ENCODE results near the gene COL8A2. TPM values are rescaled to one million over a fixed set of nuclear protein-coding genes. Genes with fewer than 3 reads are reported as not detected.

Gene COL8A2
- total RNA-seq, 1 donor from 2014 or later = not detected

DNA sequence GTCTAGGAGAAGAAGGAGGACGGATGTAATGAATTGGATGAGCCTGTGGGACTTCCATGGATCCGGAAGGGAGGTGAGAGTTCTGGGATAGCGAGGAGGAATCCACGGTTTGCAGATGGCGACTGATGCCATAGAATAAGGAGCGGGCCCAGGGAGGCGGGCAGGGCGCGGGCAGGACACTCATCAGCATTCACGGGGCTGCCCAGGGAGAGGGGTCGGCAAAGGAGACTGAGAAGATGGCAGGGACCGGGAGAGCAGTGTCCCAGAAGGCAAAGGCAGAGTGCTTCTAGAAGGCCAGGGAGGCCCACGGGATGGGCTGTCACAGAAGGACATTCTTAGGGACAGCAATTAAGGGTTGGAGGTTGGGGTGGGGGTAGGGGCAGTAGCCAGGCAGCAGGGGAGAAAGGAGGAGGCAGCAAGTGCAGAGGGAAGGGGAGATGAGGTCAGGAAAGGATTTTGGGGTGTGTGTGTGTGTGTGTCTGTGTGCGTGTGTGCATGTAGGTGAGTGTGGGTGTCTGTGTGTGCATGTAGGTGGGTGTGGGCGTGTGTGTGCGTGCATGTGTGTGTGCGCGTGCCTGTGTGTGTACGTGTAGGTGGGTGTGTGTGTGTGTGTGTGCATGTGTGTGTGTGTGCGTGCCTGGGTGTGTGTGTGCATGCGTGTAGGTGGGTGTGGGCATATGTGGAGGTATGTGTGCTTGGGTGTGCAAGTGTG lies 1.1 kb upstream of the COL8A2 start:
- Mint-ChIP-seq H3K4me1 (ENCODE audit: low read depth, unreplicated experiment) (peaks cover 13% of the 10 kb centered on the region), H3K27me3 (ENCODE audit: unreplicated experiment) (peaks cover 26% of the 10 kb centered on the region), H3K9me3 (ENCODE audit: unreplicated experiment) (no peaks in the 10 kb centered on the region), H3K27ac (ENCODE audit: unreplicated experiment) (peak overlapping the region; percentile 44), H3K4me3 (ENCODE audit: unreplicated experiment) (no peak overlapping the region), H3K36me3 (ENCODE audit: unreplicated experiment) (no peaks in the 10 kb centered on the region)
- TF ChIP-seq, protein P1, sequence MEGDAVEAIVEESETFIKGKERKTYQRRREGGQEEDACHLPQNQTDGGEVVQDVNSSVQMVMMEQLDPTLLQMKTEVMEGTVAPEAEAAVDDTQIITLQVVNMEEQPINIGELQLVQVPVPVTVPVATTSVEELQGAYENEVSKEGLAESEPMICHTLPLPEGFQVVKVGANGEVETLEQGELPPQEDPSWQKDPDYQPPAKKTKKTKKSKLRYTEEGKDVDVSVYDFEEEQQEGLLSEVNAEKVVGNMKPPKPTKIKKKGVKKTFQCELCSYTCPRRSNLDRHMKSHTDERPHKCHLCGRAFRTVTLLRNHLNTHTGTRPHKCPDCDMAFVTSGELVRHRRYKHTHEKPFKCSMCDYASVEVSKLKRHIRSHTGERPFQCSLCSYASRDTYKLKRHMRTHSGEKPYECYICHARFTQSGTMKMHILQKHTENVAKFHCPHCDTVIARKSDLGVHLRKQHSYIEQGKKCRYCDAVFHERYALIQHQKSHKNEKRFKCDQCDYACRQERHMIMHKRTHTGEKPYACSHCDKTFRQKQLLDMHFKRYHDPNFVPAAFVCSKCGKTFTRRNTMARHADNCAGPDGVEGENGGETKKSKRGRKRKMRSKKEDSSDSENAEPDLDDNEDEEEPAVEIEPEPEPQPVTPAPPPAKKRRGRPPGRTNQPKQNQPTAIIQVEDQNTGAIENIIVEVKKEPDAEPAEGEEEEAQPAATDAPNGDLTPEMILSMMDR (IDR thresholded peaks at IDR 0.05; ENCODE audit: partially characterized antibody, unreplicated experiment) = no peak
- DNase-seq = no peak

DNA sequence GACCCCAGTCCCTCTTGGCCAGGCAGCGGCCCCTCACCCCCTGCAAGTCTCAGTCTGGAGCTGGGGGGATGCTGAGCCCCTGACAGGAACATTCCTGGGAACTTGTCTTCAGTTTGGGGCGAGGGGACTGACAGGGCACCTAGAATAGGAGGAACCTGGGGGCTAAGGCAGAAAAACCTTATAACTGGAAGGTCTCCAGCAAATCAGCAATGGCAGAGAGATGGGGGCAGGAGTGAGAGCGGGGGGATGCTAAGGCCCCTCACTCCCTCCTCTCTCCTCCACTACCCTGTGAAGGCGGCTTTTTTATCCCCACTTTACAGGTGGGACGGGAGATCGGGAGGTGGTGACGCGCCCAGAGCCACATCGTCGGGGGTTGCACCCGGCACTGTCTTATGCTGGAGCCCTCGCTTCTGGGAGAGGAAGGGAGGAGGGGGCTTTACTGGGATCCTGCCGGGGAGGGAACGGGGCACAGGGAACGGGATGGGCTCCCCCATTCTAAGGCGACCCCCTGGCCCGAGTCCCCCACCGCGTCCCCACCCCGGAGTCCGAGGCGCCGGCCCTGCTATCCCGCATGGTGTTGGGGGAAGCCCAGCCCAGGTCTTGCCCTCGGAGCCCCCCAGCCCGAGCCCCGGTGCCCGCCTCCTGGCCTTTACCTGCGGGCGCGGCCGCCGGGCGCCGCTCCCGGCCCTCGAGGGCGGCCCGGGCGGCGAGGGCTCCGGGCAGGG lies 456 bp downstream of the COL8A2 start:
- no peaks in the 10 kb centered on the region for H3K36me3 Mint-ChIP-seq (ENCODE audit: unreplicated experiment)
- TF ChIP-seq, protein P1 (IDR thresholded peaks at IDR 0.05; ENCODE audit: partially characterized antibody, unreplicated experiment) = no peak
- no peak for DNase-seq
- peak overlapping the region; percentile 59 for H3K4me3 Mint-ChIP-seq (ENCODE audit: unreplicated experiment)
- H3K9me3 Mint-ChIP-seq (ENCODE audit: unreplicated experiment) = no peaks in the 10 kb centered on the region
- peaks cover 26% of the 10 kb centered on the region for H3K27me3 Mint-ChIP-seq (ENCODE audit: unreplicated experiment)
- H3K27ac Mint-ChIP-seq (ENCODE audit: unreplicated experiment) = no peak overlapping the region
- H3K4me1 Mint-ChIP-seq (ENCODE audit: low read depth, unreplicated experiment) = peaks cover 13% of the 10 kb centered on the region

DNA sequence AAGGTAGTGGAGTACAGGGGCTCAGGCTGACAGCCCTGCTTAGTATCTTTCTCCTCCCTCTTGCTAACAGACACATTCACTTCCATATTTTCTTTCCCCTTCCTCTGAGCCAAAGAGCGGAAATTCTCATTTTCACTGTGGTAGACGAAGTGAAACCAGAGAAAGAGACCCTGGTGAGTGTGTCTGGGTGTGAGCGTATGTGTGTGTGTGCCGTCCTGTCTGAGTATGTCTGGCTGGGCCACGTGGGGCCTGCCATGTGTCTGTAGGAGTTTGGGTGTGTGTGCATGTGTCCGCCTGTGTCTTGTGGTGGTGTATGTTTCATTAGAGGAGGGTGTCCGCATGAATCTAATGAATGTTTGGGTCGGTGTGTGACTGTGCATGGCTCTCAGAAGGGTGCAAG lies 1.7 kb downstream of the COL8A2 start:
- TF ChIP-seq, protein P1 (IDR thresholded peaks at IDR 0.05; ENCODE audit: partially characterized antibody, unreplicated experiment) = no peak
- DNase-seq = no peak
- peaks cover 13% of the 10 kb centered on the region for H3K4me1 Mint-ChIP-seq (ENCODE audit: low read depth, unreplicated experiment)
- no peak overlapping the region for H3K4me3 Mint-ChIP-seq (ENCODE audit: unreplicated experiment)
- H3K9me3 Mint-ChIP-seq (ENCODE audit: unreplicated experiment) = no peaks in the 10 kb centered on the region
- H3K27me3 Mint-ChIP-seq (ENCODE audit: unreplicated experiment) = peaks cover 26% of the 10 kb centered on the region
- H3K27ac Mint-ChIP-seq (ENCODE audit: unreplicated experiment) = peak overlapping the region; percentile 9
- H3K36me3 Mint-ChIP-seq (ENCODE audit: unreplicated experiment) = no peaks in the 10 kb centered on the region

DNA sequence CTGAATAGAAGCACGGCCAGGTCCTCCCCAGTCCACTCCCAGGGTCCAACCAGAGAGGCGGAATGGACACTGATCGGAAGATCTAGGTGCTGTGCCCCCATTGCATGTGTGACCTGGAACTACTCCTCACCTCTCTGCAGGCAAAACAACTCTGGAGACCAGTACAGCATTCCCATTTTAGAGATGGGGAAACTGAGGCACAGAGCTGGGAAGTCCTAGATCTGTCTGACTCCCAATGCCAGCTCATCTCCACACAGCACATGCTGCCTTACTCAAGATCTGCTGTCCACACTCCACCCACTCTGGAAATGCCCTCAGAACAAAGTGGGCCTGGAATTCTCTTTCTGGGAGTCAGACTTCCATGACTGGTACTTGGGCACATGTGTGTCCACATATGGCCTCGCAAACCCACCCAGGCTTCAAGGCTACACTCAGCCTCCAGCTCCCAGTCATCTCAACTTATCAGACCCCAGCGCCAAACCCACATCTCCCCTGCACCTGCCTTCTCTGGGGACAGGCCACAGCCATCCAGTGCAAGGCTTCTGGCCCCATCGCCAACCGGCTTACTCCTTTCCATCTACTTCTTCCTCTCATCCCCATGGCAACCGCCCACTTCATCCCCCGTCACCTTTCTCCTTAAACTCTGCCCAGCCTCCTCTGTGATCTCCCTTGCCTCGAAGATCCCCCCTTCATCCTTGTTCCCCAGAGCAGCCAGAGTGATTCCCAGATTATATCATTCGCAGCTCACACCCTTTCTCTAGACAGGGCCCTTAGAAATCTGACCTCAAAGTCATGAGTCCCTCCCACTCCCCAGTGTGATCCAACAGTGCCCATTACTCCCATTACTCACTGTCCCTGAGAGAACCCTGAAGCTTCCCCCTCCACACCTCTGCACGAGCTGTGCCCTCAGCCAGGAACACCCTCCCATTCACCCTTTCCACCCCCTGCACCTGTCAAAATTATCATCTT lies 2.7 kb downstream of the COL8A2 start:
- Mint-ChIP-seq H3K27ac (ENCODE audit: unreplicated experiment) (no peak overlapping the region), H3K9me3 (ENCODE audit: unreplicated experiment) (no peaks in the 10 kb centered on the region), H3K27me3 (ENCODE audit: unreplicated experiment) (peaks cover 27% of the 10 kb centered on the region), H3K4me1 (ENCODE audit: low read depth, unreplicated experiment) (peaks cover 13% of the 10 kb centered on the region), H3K4me3 (ENCODE audit: unreplicated experiment) (no peak overlapping the region), H3K36me3 (ENCODE audit: unreplicated experiment) (no peaks in the 10 kb centered on the region)
- TF ChIP-seq, protein P1 (IDR thresholded peaks at IDR 0.05; ENCODE audit: partially characterized antibody, unreplicated experiment) = no peak
- no peak for DNase-seq

All from glutamatergic neuron (in vitro differentiated cells).